ENCODE results near the gene FRA10AC1.
"Not testable (repeated sequence)": the region's sequence is repeated elsewhere in the genome, so short reads cannot be mapped to it uniquely, and the experiment has no call there.

Gene FRA10AC1

DNA sequence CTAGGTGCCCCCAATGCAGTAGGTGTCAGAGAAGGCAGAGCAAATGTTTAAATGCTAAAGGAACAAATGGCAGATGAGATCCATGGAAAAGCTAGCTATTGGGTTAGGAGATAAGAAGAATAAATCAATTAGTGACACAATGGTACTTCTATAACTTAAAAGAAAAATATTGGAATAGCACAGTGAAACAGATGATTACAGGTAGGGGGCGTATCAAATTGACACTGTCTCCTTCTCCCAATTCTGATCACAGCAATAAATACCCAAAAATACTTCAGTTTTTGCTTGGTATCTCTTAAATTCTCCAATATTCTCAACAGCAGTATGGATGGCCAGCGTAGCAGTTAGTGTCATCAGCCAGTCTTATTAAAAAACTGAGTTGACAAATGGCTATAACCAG lies 5.2 kb downstream of the FRA10AC1 start:
- TF ChIP-seq, protein P1, sequence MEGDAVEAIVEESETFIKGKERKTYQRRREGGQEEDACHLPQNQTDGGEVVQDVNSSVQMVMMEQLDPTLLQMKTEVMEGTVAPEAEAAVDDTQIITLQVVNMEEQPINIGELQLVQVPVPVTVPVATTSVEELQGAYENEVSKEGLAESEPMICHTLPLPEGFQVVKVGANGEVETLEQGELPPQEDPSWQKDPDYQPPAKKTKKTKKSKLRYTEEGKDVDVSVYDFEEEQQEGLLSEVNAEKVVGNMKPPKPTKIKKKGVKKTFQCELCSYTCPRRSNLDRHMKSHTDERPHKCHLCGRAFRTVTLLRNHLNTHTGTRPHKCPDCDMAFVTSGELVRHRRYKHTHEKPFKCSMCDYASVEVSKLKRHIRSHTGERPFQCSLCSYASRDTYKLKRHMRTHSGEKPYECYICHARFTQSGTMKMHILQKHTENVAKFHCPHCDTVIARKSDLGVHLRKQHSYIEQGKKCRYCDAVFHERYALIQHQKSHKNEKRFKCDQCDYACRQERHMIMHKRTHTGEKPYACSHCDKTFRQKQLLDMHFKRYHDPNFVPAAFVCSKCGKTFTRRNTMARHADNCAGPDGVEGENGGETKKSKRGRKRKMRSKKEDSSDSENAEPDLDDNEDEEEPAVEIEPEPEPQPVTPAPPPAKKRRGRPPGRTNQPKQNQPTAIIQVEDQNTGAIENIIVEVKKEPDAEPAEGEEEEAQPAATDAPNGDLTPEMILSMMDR (IDR thresholded peaks at IDR 0.05; ENCODE audit: insufficient read depth, low read length, missing control alignments), result no peak

DNA sequence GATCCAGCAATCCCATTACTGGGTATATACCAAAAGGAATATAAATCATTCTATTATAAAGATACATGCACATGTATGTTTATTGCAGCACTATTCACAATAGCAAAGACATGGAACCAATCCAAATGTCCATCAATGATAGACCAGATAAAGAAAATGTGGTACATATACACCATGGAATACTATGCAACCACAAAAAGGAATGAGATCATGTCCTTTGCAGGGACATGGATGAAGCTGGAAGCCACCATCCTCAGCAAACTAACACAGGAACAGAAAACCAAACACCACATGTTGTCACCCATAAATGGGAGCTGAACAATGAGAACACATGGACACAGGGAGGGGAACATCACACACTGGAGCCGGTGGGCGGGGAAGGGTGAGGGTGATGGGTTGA lies 5.8 kb downstream of the FRA10AC1 start:
- POLR2A ChIA-PET; H3K4me3 ChIP-seq (ENCODE audit: low read depth, low read length); DNase-seq (ENCODE audit: low read depth, low spot score): not testable (repeated sequence)
- CTCF ChIA-PET, result interaction anchor here (2.0 kb wide), 2 partner anchors 119 to 142 kb away, joined by 6 to 10 read pairs; no protein-coding TSS in a partner anchor

More for the DNA sequence above, 5.2 kb downstream of the FRA10AC1 start:
- CTCF ChIA-PET, result interaction anchor here (1.0 to 2.0 kb wide), 3 partner anchors 118 to 219 kb away, joined by 4 to 10 read pairs (median 6); no protein-coding TSS in a partner anchor
- no peak overlapping the region for H3K4me3 ChIP-seq (ENCODE audit: low read depth, low read length)
- no peak for DNase-seq (ENCODE audit: low read depth, low spot score)
- POLR2A ChIA-PET, result no interaction called here

DNA sequence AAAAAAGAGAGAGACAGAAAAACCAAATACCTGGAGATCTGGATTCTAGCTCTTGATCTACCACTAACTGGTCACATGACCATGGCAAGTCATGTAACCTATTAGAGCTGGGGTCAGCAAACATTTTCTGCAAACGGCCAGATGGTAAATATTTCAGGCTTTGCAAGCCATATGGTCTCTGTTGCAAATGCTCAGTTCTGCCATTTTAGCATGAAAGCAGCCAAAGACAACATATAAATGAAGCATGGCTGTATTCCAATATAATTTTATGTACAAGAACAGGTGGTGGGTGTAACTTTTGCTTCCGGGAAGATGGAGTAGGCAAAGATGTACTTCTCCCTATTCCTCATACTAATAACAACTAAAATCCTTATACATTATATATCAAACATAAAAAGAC lies 6.7 kb downstream of the FRA10AC1 start:
- TF ChIP-seq, protein P1 (IDR thresholded peaks at IDR 0.05; ENCODE audit: insufficient read depth, low read length, missing control alignments), result no peak
- no peak overlapping the region for H3K4me3 ChIP-seq (ENCODE audit: low read depth, low read length)
- CTCF ChIA-PET, result interaction anchor here (0.7 to 2.3 kb wide), 6 partner anchors 11 to 185 kb away, joined by 3 to 11 read pairs (median 4); no protein-coding TSS in a partner anchor
- no peak for DNase-seq (ENCODE audit: low read depth, low spot score)
- POLR2A ChIA-PET, result no interaction called here

DNA sequence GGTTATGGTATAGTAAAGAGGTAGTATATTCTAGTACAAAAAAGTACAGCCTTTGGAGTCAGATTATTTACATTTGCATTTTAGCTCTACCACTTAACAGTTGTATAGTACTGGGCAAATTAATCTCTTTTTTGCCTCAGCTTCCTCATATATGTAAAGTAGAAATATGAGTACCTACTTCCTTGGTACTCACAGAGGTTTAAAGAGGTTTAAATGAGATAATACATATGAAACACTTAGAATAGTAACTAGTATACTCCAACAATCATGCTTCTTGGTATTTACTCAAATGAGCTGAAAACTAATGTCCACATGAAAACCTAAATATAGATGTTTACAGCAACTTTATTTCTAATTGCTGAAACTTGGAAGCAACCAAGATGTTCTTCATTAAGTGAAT lies 14.7 kb downstream of the FRA10AC1 start:
- TF ChIP-seq, protein P1 (IDR thresholded peaks at IDR 0.05; ENCODE audit: insufficient read depth, low read length, missing control alignments), result no peak
- ChIA-PET CTCF (interaction anchor here (1.2 to 1.9 kb wide), 5 partner anchors 11 to 133 kb away, joined by 3 to 7 read pairs (median 4); partner anchors contain the start of gene FRA10AC1), POLR2A (no interaction called here)
- H3K4me3 ChIP-seq (ENCODE audit: low read depth, low read length), result no peak overlapping the region
- DNase-seq (ENCODE audit: low read depth, low spot score), result no peak

DNA sequence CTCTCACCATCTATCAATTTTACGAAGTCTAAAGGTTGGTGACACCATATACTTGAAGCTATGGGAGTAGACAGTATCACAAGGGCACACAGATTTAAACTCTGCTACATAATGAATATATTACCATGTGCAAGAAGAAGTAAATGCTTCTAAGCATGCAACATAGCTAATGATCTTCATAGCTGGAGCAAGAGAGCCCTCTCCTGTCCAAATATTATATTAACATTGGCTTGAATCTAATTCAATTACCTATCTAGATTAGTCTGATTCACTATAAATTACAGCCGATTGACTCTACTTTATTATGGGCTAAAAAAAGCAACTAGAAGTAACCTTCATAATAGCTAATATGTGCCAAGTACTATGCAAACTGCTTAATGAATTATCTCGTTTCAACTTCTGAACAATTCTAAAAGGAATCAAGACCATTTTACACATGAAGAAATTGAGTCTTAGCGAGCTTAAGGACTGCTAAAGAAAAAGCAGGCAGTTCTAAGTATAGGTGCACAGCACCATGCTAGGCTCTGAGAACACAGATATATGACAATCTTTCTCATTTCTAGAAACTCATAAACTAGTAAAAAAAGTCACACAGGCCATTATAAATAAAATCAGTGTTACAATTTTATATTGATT lies 21.9 kb downstream of the FRA10AC1 start:
- TF ChIP-seq, protein P1 (IDR thresholded peaks at IDR 0.05; ENCODE audit: insufficient read depth, low read length, missing control alignments), result peak; percentile 3
- ChIA-PET POLR2A (interaction anchor here (0.6 kb wide), 1 partner anchor 204 kb away, joined by 3 read pairs; no protein-coding TSS in a partner anchor), CTCF (interaction anchor here (0.7 to 8.4 kb wide), 24 partner anchors 9 to 304 kb away, joined by 3 to 136 read pairs (median 4); partner anchors contain the start of gene CEP55)
- no peak overlapping the region for H3K4me3 ChIP-seq (ENCODE audit: low read depth, low read length)
- DNase-seq (ENCODE audit: low read depth, low spot score), result no peak

DNA sequence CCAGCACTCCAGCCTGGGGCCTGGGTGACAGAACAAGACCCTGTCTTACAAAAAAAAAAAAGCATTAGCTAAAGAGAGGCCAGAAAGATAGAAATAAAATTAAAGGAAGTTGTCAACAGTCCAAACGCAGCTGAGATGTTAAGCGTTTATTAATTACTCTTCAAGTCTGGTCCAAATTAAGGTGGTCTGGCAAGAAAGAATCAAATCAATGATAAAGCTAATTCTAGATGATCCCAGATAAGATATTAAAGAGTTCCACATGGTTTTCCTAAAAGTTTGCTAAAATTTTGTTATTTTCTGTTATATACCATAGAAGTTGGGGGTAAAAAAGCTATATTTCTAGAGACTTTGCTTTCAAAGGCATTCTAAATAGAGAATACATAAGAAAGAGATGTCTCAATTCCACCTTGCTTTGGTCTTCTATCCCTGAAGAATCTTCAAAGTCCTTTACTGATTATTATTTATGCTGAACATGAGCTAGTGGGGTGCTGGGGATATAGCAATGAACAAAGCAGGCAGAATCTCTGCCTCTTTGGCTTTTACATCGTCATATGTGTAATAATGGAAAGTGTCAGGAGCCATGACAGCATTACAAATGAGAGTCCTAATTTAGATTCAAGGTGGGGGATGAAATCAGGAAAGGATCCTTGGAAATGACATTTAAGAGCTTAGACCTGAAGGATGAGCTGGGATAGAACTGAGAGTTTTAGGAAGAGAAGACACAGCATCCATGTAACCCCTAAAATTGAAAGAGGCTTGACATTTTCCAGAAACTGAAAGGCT lies 23.4 kb downstream of the FRA10AC1 start:
- no peak for DNase-seq (ENCODE audit: low read depth, low spot score)
- no peak overlapping the region for H3K4me3 ChIP-seq (ENCODE audit: low read depth, low read length)
- CTCF ChIA-PET, result interaction anchor here (0.6 to 8.4 kb wide), 13 partner anchors 8 to 302 kb away, joined by 3 to 136 read pairs (median 4); no protein-coding TSS in a partner anchor
- POLR2A ChIA-PET, result no interaction called here
- TF ChIP-seq, protein P1 (IDR thresholded peaks at IDR 0.05; ENCODE audit: insufficient read depth, low read length, missing control alignments), result no peak
